K562 (cell line): ENCODE results near the gene RYR3.

ENCODE experiments used
- CREB1 ChIP-seq, 2 experiments: sonication (generic) in 1 of 2; formaldehyde crosslinking in 1 of 2; IDR thresholded peaks; 2 replicates each; pipeline versions ENCODE4 v1.6.1 to v1.8.0; 2012 to 2022; ENCODE audit warnings: inconsistent platforms in 1 of 2, mild to moderate bottlenecking in 1 of 2, missing genetic modification reagents in 1 of 2, moderate library complexity in 1 of 2
- E2F3 ChIP-seq: fragments of 250-450 bp; sonication (Bioruptor Pico); IDR thresholded peaks from 2 replicates; pipeline ENCODE4 v1.4.0; 2020; ENCODE audit warnings: mild to moderate bottlenecking
- FOXA3 ChIP-seq, 2 experiments: fragments of 450-650 bp in 1 of 2; sonication (generic) in 1 of 2; formaldehyde crosslinking; IDR thresholded peaks in 1 of 2; conservative IDR thresholded peaks in 1 of 2; 2 replicates each; pipeline versions ENCODE4 v1.4.0 to v1.8.0; 2020 to 2022; ENCODE audit warnings: mild to moderate bottlenecking in 2 of 2, missing genetic modification reagents in 1 of 2
- HNRNPL ChIP-seq: fragments of 200-400 bp; formaldehyde crosslinking; IDR thresholded peaks from 2 replicates; pipeline ENCODE4 v1.6.1; 2017; ENCODE audit warnings: low read depth, mild to moderate bottlenecking, low read length
- MAZ ChIP-seq, 2 experiments: fragments of 450-650 bp in 1 of 2; sonication (generic) in 1 of 2; formaldehyde crosslinking; IDR thresholded peaks in 1 of 2; conservative IDR thresholded peaks in 1 of 2; 2 replicates each; pipeline versions ENCODE4 v1.4.0 to v1.5.0; 2020; ENCODE audit warnings: mild to moderate bottlenecking in 1 of 2, missing genetic modification reagents in 1 of 2
- ZFPM2 ChIP-seq: fragments of 250-450 bp; sonication (Bioruptor Pico); IDR thresholded peaks from 2 replicates; pipeline ENCODE4 v1.5.1; 2022; ENCODE audit warnings: mild to moderate bottlenecking
- TF ChIP-seq, protein P1 (sequence below): fragments of 250-450 bp; sonication (Bioruptor Pico); IDR thresholded peaks from 2 replicates; pipeline ENCODE4 v1.8.0; 2021; ENCODE audit warnings: borderline replicate concordance, mild to moderate bottlenecking, moderate library complexity; ENCODE audit not compliant: poor library complexity, severe bottlenecking

DNA sequence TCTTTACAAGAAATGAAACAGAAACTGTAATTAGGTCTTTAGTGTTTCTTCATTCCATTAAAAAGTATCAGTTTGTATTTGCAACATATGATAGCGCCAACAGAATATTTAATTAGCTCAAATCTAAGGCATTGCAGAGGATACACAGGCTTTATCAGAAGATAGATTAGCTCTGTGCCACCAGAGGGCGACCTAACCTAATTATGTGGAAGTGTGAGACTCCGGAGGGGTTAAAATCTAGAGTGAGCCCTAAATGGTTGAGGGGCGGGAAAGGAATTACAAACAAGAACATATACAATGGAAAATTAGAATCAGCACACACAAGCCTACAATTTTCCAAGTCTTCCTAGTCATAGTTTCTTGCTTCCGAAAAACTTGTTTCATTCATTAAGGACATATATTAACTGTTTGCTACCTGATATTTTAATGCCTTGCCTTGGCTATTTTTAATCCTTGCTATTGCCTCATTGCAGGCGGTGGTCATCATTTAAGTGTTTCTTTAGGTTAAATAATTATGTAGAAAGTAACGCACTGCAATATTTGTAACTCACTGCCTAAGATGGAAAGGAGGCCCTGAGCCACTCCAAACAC, 18.0 kb upstream of the RYR3 start:
- no peak for TF ChIP-seq FOXA3 (CRISPR knock-in tag; conservative IDR thresholded peaks at IDR 0.05 in 1 of 2, IDR thresholded peaks at IDR 0.05 in 1 of 2)
- no peak for TF ChIP-seq CREB1 (IDR thresholded peaks at IDR 0.05)
- TF ChIP-seq CREB1 (CRISPR knock-in tag; IDR thresholded peaks at IDR 0.05), result no peak
- no peak for TF ChIP-seq E2F3 (CRISPR knock-in tag)
- no peak for TF ChIP-seq MAZ (CRISPR knock-in tag; conservative IDR thresholded peaks at IDR 0.05 in 1 of 2, IDR thresholded peaks at IDR 0.05 in 1 of 2)
- TF ChIP-seq HNRNPL, result no peak
- TF ChIP-seq, protein P1, sequence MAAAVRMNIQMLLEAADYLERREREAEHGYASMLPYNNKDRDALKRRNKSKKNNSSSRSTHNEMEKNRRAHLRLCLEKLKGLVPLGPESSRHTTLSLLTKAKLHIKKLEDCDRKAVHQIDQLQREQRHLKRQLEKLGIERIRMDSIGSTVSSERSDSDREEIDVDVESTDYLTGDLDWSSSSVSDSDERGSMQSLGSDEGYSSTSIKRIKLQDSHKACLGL (CRISPR knock-in tag), result no peak
- no peak for TF ChIP-seq ZFPM2
